HG03196 (cell line): ENCODE results near the gene RPL22L1.
"Not testable (repeated sequence)": the region's sequence is repeated elsewhere in the genome, so short reads cannot be mapped to it uniquely, and the experiment has no call there.

Experiments
- ATAC-seq: cut with Tn5 transposase; IDR thresholded peaks from one replicate; pipeline ENCODE4 v1.9.1; 2021; ENCODE audit not compliant: unreplicated experiment

The RPL22L1 gene

GRCh38 chr3:170830580-170830979, 39.4 kb downstream of the RPL22L1 start:
- ATAC-seq = no peak

- ATAC-seq = no peak
These were observed 40.3 kb downstream of the RPL22L1 start for GRCh38 chr3:170829546-170830272.

GRCh38 chr3:170826047-170826446, 43.9 kb downstream of the RPL22L1 start:
- no peak for ATAC-seq

GRCh38 chr3:170823562-170823961, 46.4 kb downstream of the RPL22L1 start:
- ATAC-seq = not testable (repeated sequence)

GRCh38 chr3:170818325-170818724, 51.7 kb downstream of the RPL22L1 start:
- ATAC-seq = not testable (repeated sequence)

- not testable (repeated sequence) for ATAC-seq
These were observed 52.5 kb downstream of the RPL22L1 start for GRCh38 chr3:170817471-170817870.

- no peak for ATAC-seq
These were observed 53.2 kb downstream of the RPL22L1 start for GRCh38 chr3:170816841-170817240.

- no peak for ATAC-seq
These were observed 53.7 kb downstream of the RPL22L1 start for GRCh38 chr3:170816341-170816740.

GRCh38 chr3:170815936-170816335, 54.1 kb downstream of the RPL22L1 start:
- ATAC-seq = no peak

- ATAC-seq = no peak
These were observed 54.7 kb downstream of the RPL22L1 start for GRCh38 chr3:170815340-170815739.
